GM13977 (cell line): ENCODE data around the gene PREX1.
A peak's percentile ranks its signal among the peaks of the same experiment; 100 is the strongest.

ENCODE experiments used
- DNase-seq: peaks from one replicate; pipeline ENCODE4 v3.0.0; 2012; ENCODE audit warnings: low spot score
- in situ Hi-C: fragments of 300-500 bp; cut with MboI; formaldehyde crosslinking; loops from one replicate; pipeline ENCODE4 v1.12.0; 2022; ENCODE audit warnings: low sequenced_read_pairs, low pct_unique_long_range_greater_than_20kb, mixed read lengths, inconsistent platforms; ENCODE audit not compliant: unreplicated experiment
- TF ChIP-seq, protein P1 (sequence below): IDR thresholded peaks from 2 replicates; pipeline ENCODE4 v1.5.1; 2012; ENCODE audit warnings: mild to moderate bottlenecking, control low read depth; ENCODE audit not compliant: insufficient read depth; ENCODE audit errors: extremely low read depth, missing control alignments

PREX1 gene

DNA sequence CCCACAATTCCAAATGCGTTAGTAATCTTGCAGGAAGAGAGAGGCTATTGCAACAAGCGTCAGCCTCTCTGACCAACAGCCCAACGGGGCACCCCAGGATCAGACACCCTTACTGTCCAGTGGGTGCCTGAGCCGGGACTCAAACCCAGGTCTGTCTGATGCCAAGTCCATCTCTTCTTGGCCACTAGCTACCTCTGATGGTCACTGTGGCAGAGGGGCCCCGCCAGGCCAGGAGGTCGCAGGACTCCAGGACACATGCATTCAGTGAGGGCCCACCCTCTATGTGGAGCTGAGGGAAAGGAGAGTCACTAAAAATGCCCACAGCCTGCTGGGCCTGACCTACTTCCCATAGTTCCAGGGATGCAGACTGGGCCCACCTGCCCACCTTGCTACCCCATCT, 83.3 kb downstream of the PREX1 start:
- in situ Hi-C loops = no loop called here
- DNase-seq = no peak
- TF ChIP-seq, protein P1, sequence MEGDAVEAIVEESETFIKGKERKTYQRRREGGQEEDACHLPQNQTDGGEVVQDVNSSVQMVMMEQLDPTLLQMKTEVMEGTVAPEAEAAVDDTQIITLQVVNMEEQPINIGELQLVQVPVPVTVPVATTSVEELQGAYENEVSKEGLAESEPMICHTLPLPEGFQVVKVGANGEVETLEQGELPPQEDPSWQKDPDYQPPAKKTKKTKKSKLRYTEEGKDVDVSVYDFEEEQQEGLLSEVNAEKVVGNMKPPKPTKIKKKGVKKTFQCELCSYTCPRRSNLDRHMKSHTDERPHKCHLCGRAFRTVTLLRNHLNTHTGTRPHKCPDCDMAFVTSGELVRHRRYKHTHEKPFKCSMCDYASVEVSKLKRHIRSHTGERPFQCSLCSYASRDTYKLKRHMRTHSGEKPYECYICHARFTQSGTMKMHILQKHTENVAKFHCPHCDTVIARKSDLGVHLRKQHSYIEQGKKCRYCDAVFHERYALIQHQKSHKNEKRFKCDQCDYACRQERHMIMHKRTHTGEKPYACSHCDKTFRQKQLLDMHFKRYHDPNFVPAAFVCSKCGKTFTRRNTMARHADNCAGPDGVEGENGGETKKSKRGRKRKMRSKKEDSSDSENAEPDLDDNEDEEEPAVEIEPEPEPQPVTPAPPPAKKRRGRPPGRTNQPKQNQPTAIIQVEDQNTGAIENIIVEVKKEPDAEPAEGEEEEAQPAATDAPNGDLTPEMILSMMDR = no peak

DNA sequence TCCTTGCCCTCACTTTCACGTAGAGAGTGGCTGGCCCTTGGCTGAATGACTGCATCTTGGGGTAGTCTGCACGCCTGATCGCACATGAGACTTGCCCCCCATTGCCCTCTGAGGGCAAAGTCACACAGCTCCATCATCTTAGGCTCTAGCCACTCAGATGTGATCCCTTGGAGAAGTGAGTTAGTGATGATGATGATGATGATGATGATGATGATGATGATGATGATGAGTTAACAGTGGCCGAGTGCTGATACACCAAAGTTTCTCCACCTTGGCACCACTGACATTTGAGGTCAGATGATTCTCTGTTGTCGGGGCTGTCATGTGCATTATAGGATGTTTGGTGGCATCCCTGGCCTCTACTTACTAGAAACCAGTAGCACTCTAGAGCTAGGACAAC, 84.0 kb downstream of the PREX1 start:
- in situ Hi-C loops = no loop called here
- no peak for DNase-seq
- TF ChIP-seq, protein P1 = no peak

DNA sequence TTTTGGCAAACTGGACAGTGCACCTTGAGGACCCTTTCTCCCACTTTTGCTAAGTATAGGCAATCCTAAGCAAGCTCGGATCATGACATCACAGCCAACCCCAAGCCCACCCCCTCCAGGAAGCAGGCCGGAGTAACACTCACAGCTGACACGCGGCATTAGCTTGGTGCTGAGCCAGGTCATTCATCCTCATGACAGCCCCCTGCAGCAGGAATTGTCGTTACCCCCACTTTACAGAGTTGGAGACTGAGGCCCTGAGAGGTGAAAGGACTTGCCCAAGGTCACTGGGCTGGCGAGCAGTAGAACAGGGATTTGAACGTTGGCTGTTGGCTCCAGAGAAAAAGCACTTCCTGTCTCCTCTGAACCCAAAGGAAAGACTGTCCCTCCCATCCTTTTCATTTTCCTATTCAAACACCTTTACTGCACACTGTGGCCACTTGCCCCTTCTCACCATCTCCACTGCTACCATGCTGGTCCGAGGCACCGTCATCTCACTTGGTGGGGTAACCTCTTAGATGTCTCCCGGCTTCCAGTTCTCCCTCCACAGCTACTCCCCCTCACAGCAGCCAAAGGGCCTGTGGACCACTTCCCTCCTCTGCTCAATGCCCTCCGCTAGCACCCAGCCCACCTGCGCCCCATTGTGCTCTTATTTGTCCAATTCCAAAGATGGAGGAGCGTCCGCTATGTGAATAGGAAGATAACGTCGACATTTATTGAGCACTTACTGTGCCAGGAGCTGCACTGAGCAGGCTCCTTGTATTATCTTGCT, 84.7 kb downstream of the PREX1 start:
- TF ChIP-seq, protein P1 = no peak
- in situ Hi-C loops = no loop called here
- DNase-seq = no peak

DNA sequence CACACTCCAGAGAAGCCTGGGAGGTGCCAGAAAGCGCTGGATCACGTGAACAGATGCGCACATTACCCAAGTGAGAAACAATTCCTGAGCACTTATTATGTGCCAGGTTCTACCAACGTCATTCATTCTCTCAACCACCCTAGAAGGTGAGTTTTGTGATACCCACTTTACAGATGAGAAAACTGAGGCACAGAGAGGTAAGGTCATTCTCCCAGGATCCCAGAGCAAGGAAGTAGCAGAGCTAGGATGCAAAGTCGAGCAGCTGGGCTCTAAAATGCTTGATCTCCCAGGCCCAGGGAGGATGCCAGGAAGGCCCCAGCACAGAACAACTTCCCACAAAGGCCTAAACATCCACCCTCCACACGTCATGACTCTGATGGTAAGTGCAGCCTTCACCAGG, 85.6 kb downstream of the PREX1 start:
- in situ Hi-C loops = no loop called here
- no peak for DNase-seq
- TF ChIP-seq, protein P1 = no peak

DNA sequence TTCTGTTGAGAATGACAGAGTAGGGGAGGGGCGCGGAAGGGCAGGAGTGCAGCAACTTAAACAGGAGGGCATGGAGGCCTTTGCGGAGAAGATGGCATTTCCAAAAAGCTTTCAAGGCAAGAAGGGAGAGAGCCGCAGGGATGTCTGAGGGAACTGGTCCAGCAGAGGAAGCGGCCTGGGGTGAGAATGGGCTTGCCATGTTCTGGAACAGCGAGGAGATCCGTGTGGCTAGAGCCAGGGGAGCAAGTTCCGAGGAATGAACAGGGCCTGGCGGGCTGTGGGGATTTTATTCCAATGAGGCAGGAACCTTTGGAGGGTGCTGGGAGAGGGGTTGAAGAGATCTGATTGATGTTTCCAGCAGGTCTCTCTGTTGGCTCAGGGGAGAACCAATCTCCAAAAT, 86.1 kb downstream of the PREX1 start:
- in situ Hi-C loops = no loop called here
- DNase-seq = no peak
- TF ChIP-seq, protein P1 = no peak

DNA sequence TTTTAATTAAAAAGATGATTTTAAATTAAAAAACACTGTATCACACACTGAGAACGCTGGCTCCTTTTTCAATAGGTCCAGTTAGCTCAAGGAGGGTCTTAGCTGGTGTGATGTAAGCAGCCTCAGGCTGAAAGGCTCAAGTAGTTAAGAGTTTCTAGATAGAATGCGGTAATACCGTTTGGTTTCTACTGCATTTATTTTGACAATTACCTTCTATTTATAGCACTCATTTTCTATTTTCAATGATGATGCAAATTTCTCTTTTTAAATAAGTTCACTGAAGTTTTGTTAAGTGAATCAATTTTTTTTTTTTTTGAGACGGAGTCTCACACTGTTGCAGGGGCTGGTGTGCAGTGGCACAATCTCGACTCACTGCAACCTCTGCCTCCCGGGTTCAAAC, 87.1 kb downstream of the PREX1 start:
- in situ Hi-C loops = no loop called here
- TF ChIP-seq, protein P1 = no peak
- peak; percentile 72 for DNase-seq
